Ectodermal cell (in vitro differentiated cells): ENCODE results near the gene SPTBN4.
"Not testable (repeated sequence)": the region's sequence is repeated elsewhere in the genome, so short reads cannot be mapped to it uniquely, and the experiment has no call there.

ENCODE experiments used
- H3K27ac ChIP-seq: 2 replicates; pipeline ENCODE4 v1.7.0; 2013; ENCODE audit warnings: mild to moderate bottlenecking, low read depth, low read length; ENCODE audit not compliant: insufficient read depth, poor library complexity, severe bottlenecking
- H3K27me3 ChIP-seq: 2 replicates; pipeline ENCODE4 v1.7.0; 2013; ENCODE audit warnings: mild to moderate bottlenecking, low read length; ENCODE audit not compliant: insufficient read depth, control insufficient read depth, poor library complexity, severe bottlenecking
- H3K36me3 ChIP-seq: one replicate; pipeline ENCODE4 v1.7.0; 2013; ENCODE audit warnings: low read length; ENCODE audit not compliant: control insufficient read depth, insufficient read depth
- H3K4me1 ChIP-seq: one replicate; pipeline ENCODE4 v1.7.0; 2013; ENCODE audit warnings: low read length; ENCODE audit not compliant: control insufficient read depth, insufficient read depth
- H3K4me3 ChIP-seq: 2 replicates; pipeline ENCODE4 v1.7.0; 2013; ENCODE audit warnings: low read depth, low read length, control low read depth; ENCODE audit not compliant: insufficient read depth
- H3K9me3 ChIP-seq: 2 replicates; pipeline ENCODE4 v1.7.0; 2013; ENCODE audit warnings: mild to moderate bottlenecking, low read length, moderate library complexity; ENCODE audit not compliant: control insufficient read depth
- WGBS, 2 experiments: methylation state at CpG; one replicate each; pipeline ENCODE4 v1.1.7; 2013; ENCODE audit warnings: missing lambda C conversion rate in 2 of 2; 5-methylcytosine and 5-hydroxymethylcytosine counted together

SPTBN4 gene

DNA sequence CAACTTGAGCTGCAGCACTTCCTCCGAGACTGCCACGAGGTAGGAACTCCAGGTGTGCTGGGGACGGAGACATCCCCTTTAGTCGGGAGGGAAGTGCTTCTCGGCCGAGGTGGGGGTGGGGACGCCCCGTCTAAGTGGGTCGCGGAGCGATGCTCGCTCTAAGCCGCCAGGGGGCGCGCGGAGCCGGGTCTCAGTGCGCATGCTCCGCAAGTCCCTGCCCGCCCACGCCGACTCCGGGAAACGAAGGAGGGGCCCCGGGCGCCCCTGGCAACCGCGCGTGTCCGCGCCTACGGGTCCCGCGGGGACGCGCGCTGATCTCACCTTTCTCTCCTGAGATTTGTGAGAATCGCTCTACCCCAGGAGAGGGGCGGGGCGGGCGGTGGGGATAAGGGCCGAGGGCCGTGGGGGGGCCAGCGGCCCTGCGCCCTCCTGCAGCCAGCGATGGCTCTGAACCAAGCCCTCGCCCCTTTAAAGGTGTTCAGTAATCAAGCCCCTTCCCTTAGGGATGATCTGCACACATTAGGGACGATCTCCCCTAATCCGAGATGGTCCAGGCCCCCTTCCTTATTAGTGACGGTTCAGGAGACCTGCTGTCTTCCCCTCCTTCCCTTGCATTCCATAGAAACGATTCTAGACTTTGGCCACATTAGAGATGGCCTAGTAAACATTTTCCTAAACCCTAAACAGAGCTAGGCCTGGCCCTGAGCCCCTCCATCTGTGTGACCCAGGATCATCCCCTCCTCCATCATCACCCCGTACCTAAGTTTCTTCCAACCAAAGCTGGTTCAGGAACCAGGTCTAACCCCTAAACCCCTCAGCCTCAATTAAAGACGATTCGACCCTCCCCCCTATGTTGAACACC lies 62.5 kb downstream of the SPTBN4 start:
- Histone ChIP-seq H3K27me3 (peaks cover 12% of the 10 kb centered on the region), H3K36me3 (no peaks in the 10 kb centered on the region), H3K9me3 (no peaks in the 10 kb centered on the region), H3K4me1 (peaks cover 7% of the 10 kb centered on the region), H3K27ac (no peak overlapping the region), H3K4me3 (peak overlapping the region; percentile 36)
- 5 to 6% methylated on average over 54 of the region's 54 CpGs for WGBS, 2 experiments

DNA sequence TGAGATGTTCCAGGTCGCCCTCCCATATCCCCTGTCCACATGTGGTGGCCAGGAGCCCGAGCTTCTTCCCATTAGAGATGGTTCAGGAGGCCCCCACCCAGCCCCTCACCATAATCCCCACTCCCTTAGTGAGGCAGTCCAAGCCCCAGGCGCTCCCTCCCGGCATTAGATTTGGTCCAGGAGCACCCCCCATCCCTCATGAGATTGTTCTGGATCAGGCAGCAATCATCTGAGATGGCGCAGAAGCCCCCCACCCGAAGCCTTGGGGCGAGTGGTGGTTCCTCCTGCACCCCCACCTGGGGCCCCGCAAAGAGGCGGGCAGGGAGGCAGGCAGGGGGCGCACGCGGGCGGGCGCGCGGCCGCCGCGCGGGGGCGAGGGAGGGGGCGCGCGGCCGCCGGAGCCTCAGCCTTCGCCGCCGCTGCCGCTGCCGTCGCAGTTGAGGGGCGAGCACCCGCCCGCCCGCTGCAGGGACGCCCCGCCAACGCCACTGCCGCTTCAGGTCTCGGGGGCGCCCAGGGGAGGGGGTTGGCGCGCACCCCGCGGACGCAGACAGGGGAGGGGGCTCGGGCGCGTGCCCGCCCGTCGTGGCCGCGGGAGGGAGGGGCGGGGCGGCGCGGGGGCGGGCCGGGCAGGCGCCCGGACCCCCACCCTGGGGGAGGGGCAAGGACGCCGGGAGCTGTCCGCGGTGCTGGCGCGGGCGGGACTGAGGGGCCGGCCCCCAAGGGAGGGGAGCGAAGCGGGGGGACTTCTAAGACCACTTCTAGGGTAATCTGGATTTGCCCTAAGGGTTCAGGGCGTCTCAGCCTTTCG lies 63.5 kb downstream of the SPTBN4 start:
- Histone ChIP-seq H3K36me3 (no peaks in the 10 kb centered on the region), H3K9me3 (no peaks in the 10 kb centered on the region), H3K4me3 (peak overlapping the region; percentile 30), H3K27ac (no peak overlapping the region), H3K4me1 (peaks cover 7% of the 10 kb centered on the region), H3K27me3 (peaks cover 12% of the 10 kb centered on the region)
- WGBS, 2 experiments: 2 to 3% methylated on average over 75 of the region's 75 CpGs

GRCh38 chr19:40533508-40533907 lies 66.7 kb downstream of the SPTBN4 start:
- Histone ChIP-seq H3K9me3 (no peaks in the 10 kb centered on the region), H3K36me3 (no peaks in the 10 kb centered on the region), H3K27me3 (peaks cover 12% of the 10 kb centered on the region), H3K27ac (no peak overlapping the region), H3K4me1 (peaks cover 7% of the 10 kb centered on the region), H3K4me3 (no peak overlapping the region)
- 71 to 73% methylated on average over 2 of the region's 2 CpGs for WGBS, 2 experiments

DNA sequence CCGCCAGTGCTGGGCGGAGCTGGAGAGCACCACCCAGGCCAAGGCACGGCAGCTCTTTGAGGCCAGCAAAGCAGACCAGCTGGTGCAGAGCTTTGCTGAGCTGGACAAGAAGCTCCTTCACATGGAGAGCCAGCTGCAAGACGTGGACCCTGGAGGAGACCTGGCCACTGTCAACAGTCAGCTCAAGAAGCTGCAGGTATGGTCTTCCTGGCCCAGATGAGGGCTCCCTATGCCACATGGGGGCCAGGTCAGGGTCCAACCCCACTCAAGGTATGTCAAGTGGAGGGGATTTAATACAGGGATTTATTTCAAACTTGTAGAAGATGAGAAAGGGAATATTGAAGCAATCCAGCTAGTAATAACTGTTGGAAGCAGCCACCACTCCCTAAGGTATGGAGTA lies 67.3 kb downstream of the SPTBN4 start:
- Histone ChIP-seq H3K36me3 (no peaks in the 10 kb centered on the region), H3K9me3 (no peaks in the 10 kb centered on the region), H3K4me1 (peaks cover 7% of the 10 kb centered on the region), H3K27me3 (peaks cover 12% of the 10 kb centered on the region), H3K4me3 (no peak overlapping the region), H3K27ac (no peak overlapping the region)
- WGBS, 2 experiments: 82 to 83% methylated on average over 4 of the region's 4 CpGs

GRCh38 chr19:40539070-40539469 lies 72.3 kb downstream of the SPTBN4 start:
- no peak overlapping the region for H3K27ac ChIP-seq
- no peaks in the 10 kb centered on the region for H3K4me1 ChIP-seq
- no peaks in the 10 kb centered on the region for H3K36me3 ChIP-seq
- no peaks in the 10 kb centered on the region for H3K27me3 ChIP-seq
- no peak overlapping the region for H3K4me3 ChIP-seq
- no peaks in the 10 kb centered on the region for H3K9me3 ChIP-seq
- WGBS, 2 experiments: 75% methylated on average over 4 of the region's 4 CpGs

DNA sequence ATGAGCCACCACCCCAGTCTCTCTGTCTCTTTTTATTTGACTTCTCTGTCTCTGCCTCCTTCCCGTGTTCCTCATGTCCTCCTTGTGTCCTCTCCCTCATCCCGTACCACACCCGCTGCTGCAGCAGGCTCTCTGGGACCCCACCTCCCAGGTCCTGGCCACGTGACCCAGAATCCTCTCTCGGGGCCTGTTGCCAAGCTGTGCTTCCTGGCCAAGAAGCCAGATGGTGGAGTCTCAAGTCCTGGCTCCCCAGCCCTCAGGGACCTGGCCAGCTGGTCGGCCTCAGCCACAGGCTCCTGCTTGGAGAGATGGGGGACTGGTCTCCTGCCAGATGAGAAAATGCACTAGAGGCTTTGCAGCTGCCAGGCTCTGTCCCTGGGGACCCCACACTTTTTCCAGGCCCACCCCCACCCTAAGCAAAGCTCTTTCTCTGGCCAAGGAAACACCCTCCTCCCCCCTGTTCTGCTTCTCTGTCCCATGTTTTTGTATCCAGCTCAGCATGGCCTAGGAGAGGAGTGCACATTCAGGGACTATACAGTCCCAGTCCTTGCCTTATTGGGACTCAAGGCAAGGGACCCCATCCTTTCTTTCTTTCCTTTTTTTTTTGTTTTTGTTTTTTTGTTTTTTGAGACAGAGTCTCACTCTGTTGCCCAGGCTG lies 75.5 kb downstream of the SPTBN4 start:
- Histone ChIP-seq H3K4me1 (no peaks in the 10 kb centered on the region), H3K4me3 (no peak overlapping the region), H3K27me3 (no peaks in the 10 kb centered on the region), H3K9me3 (no peaks in the 10 kb centered on the region), H3K27ac (no peak overlapping the region), H3K36me3 (no peaks in the 10 kb centered on the region)
- 86 to 88% methylated on average over 6 of the region's 6 CpGs for WGBS, 2 experiments

DNA sequence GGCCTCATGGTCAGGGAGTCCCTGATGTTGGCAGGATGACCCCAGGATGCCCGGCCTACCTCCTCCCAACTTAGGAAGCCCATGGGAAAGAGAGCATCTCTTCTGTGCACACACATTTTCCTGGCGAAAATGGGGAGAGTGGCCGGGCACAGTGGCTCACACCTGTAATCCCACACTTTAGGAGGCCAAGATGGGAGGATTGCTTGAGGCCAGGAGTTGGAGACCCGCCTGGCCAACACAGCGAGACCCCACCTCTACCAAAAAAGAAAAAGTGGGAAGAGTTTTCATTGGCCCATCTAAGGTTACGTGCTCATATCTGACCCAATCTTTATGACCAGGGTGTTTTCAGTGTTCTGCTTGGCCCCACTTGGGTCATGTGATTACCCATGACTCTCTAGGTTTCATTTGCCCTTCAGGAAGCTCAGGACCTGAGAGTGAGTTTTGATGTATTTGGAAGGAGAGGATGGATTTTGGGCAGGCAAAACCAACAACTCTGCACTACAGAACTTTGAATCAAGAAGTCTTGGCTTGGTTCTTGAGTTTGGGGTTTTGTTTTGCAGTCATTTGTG lies 76.3 kb downstream of the SPTBN4 start:
- H3K27ac ChIP-seq: no peak overlapping the region
- no peaks in the 10 kb centered on the region for H3K9me3 ChIP-seq
- WGBS, 2 experiments: 87 to 91% methylated on average over 6 of the region's 6 CpGs
- no peaks in the 10 kb centered on the region for H3K36me3 ChIP-seq
- no peaks in the 10 kb centered on the region for H3K4me1 ChIP-seq
- H3K27me3 ChIP-seq: peaks cover 6% of the 10 kb centered on the region
- no peak overlapping the region for H3K4me3 ChIP-seq

DNA sequence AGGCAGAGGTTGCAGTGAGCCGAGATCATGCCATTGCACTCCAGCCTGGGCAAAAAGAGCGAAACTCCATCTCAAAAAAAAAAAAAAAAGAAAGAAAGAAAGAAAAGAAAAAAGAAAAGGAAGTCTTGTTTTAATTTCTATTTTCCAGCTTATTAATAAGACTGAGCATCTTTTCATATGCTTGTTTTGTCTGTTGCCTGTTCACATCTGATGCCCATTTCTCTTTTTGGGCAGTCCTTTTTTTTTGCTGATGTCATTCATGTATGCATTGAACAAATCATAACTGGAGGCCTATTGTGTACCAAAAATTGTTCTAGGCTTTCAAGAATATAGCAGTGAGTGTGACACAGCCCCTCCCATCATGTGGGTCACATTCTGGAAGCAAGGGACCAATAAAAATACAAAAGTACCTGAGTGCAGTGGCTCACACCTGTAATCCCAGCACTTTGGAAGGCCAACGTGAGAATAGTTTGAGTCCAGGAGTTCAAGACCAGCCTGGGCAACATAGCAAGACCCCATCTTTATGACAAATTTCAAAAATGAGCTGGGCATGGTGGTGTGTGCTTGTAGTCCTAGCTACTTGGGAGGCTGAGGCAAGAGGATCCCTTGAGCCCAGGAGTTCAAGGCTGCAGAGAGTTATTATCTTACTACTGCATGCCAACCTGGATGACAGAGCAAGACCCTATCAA lies 79.5 kb downstream of the SPTBN4 start:
- peaks cover 33% of the 10 kb centered on the region for H3K27me3 ChIP-seq
- H3K4me1 ChIP-seq, H3K27ac ChIP-seq, H3K4me3 ChIP-seq, H3K36me3 ChIP-seq, H3K9me3 ChIP-seq: not testable (repeated sequence)
- 67 to 94% methylated on average over 2 of the region's 3 CpGs for WGBS, 2 experiments

- not testable (repeated sequence) for H3K9me3 ChIP-seq, H3K4me1 ChIP-seq, H3K27ac ChIP-seq, H3K36me3 ChIP-seq, H3K4me3 ChIP-seq
- peaks cover 33% of the 10 kb centered on the region for H3K27me3 ChIP-seq
- 91 to 93% methylated on average over 2 of the region's 4 CpGs for whole genome bisulfite sequencing, 2 experiments
Measured at GRCh38 chr19:40547190-40547589, 80.4 kb downstream of the SPTBN4 start.
